Measurements from ENCODE around the gene RBPJL.

Gene RBPJL

GRCh38 chr20:45305262-45305661 is 1.4 kb upstream of the RBPJL start:
- POLR2A ChIA-PET (ENCODE audit: low non-redundant PET): no interaction called here
- no peak for DNase-seq (ENCODE audit: low spot score)
- TF ChIP-seq CTCF (conservative IDR thresholded peaks at IDR 0.05; ENCODE audit: low read depth): no peak
- no peak overlapping the region for H3K27ac ChIP-seq
- CTCF ChIA-PET: interaction anchor here (0.6 to 2.3 kb wide), 8 partner anchors 11 to 621 kb away, joined by 3 to 13 read pairs (median 4); no protein-coding TSS in a partner anchor

- no peak overlapping the region for H3K27ac ChIP-seq
- ChIA-PET CTCF (interaction anchor here (0.6 to 1.1 kb wide), 8 partner anchors 20 to 296 kb away, joined by 3 to 5 read pairs (median 3); no protein-coding TSS in a partner anchor), POLR2A (ENCODE audit: low non-redundant PET) (no interaction called here)
- no peak for DNase-seq (ENCODE audit: low spot score)
- no peak for TF ChIP-seq CTCF (conservative IDR thresholded peaks at IDR 0.05; ENCODE audit: low read depth)
Measured at GRCh38 chr20:45307076-45307640, 518 bp downstream of the RBPJL start.

- CTCF ChIA-PET: interaction anchor here (0.5 to 2.1 kb wide), 12 partner anchors 11 to 1456 kb away, joined by 3 to 8 read pairs (median 4); partner anchors contain the start of gene SYS1
- peak; percentile 44; the same call in 1 of the 2 replicates for TF ChIP-seq CTCF (conservative IDR thresholded peaks at IDR 0.05; ENCODE audit: low read depth)
- H3K27ac ChIP-seq: peak within 1 kb of the TSS; percentile 3; the same call in 1 of the 2 replicates
- no peak for DNase-seq (ENCODE audit: low spot score)
- POLR2A ChIA-PET (ENCODE audit: low non-redundant PET): no interaction called here
Measured at GRCh38 chr20:45308117-45308778, 1.6 kb downstream of the RBPJL start, which contains the start of gene MATN4. Gene MATN4 (minus strand): TSS chr20:45308299. CDS start chr20:45305582, 2,717 bp downstream.

- no peak for TF ChIP-seq CTCF (conservative IDR thresholded peaks at IDR 0.05; ENCODE audit: low read depth)
- ChIA-PET POLR2A (ENCODE audit: low non-redundant PET) (no interaction called here), CTCF (interaction anchor here (0.5 to 2.1 kb wide), 5 partner anchors 10 to 1457 kb away, joined by 4 to 8 read pairs (median 4); no protein-coding TSS in a partner anchor)
- no peak overlapping the region for H3K27ac ChIP-seq
- no peak for DNase-seq (ENCODE audit: low spot score)
Measured at GRCh38 chr20:45309075-45309474, 2.4 kb downstream of the RBPJL start.

GRCh38 chr20:45311589-45312211 is 5.1 kb downstream of the RBPJL start:
- H3K27ac ChIP-seq: no peak overlapping the region
- peak; percentile 79 for DNase-seq (ENCODE audit: low spot score)
- CTCF ChIA-PET: interaction anchor here (0.5 to 2.3 kb wide), 61 partner anchors 8 to 1179 kb away, joined by 3 to 33 read pairs (median 4); partner anchors contain the start of gene SLPI
- peak; percentile 98 for TF ChIP-seq CTCF (conservative IDR thresholded peaks at IDR 0.05; ENCODE audit: low read depth)
- POLR2A ChIA-PET (ENCODE audit: low non-redundant PET): no interaction called here

- TF ChIP-seq CTCF (conservative IDR thresholded peaks at IDR 0.05; ENCODE audit: low read depth): no peak
- no peak overlapping the region for H3K27ac ChIP-seq
- POLR2A ChIA-PET (ENCODE audit: low non-redundant PET): no interaction called here
- no peak for DNase-seq (ENCODE audit: low spot score)
- CTCF ChIA-PET: interaction anchor here (0.5 to 2.3 kb wide), 63 partner anchors 9 to 1180 kb away, joined by 3 to 33 read pairs (median 4); partner anchors contain the start of gene SLPI
Measured at GRCh38 chr20:45312241-45312640, 5.6 kb downstream of the RBPJL start.

Data from RWPE1 (cell line).